NCI-H82 (cell line): ENCODE measurements around the gene HDGFL2.
"Not testable (repeated sequence)": the region's sequence is repeated elsewhere in the genome, so short reads cannot be mapped to it uniquely, and the experiment has no call there.

Experiments
- DNase-seq: peaks from one replicate; lab custom pipeline; 2025; lab: John Stamatoyannopoulos, UW

Gene HDGFL2

DNA sequence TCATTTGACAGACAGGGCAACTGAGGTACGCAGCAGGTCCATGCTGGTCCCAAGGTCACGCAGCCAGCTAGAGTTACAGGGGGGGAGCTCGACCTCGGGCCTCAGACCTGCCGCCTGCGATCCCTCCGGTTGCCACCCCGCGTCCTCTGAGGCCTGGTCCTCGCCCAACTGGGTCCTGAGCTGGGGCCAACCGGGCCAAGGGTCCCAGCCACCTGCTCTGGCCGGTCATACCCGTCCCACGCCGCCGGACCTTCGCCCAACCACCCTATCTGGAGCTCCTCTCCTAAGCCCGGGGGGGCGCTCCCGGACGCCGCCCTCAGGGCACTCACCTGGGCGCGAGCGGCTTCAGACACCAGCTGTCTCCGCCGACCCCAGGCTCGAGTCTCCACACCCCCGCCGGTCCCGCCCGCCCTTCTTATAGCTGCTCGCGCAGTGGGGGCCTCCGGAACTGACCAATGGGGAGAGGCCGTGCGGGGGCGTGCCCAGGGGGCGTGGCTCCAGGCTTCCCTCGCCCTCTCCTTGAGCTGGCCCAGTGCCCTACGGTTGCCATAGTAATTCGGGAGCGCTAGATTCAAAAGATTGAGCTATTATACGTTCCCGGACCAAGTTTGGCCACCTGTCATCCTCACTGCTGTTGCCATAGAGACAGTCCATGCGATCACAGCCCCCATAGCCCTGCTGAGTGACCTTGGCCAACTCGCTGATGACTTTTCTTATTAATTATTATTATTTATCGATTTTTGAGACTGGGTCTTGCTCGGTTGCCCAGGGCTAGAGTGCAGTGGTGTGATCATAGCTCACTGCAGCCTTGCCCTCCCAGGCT lies 63.0 kb downstream of the HDGFL2 start, which contains the start of gene PLIN5:
Gene PLIN5 (minus strand): TSS at position 389 of the 823 bp plus-strand sequence. CDS start 1,150 bp downstream, outside the sequence.
- DNase-seq: peak; percentile 91

DNA sequence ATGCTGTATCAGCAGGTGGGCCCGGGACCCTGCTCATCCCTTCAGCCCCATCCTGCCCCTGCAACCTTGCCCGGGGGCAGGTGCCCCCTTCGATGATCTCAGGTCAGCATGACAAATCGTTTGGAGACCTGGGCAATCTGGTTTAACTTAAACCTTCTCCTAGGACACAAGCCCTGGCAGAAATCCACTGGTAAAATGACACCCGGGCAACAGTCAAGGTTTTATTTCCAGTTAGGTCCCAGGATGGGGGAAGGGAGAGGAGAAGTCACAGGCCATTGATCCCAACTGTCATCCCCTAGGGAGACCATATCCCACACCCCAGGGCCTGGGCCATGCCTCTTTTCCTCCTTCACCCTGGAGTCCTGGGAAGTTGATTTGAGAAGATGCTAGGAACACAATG lies 64.7 kb downstream of the HDGFL2 start:
- DNase-seq: no peak

- peak; percentile 42 for DNase-seq
Measured at GRCh38 chr19:4537953-4538600, 66.0 kb downstream of the HDGFL2 start.

- no peak for DNase-seq
Measured at GRCh38 chr19:4538601-4538954, 66.5 kb downstream of the HDGFL2 start.

- DNase-seq: no peak
Measured at GRCh38 chr19:4539169-4539692, 67.1 kb downstream of the HDGFL2 start.

- no peak for DNase-seq
Measured at GRCh38 chr19:4539693-4540581, 67.8 kb downstream of the HDGFL2 start, which contains the start of gene LRG1. Gene LRG1 (minus strand): TSS chr19:4540036. CDS start chr19:4540013, 23 bp downstream.

DNA sequence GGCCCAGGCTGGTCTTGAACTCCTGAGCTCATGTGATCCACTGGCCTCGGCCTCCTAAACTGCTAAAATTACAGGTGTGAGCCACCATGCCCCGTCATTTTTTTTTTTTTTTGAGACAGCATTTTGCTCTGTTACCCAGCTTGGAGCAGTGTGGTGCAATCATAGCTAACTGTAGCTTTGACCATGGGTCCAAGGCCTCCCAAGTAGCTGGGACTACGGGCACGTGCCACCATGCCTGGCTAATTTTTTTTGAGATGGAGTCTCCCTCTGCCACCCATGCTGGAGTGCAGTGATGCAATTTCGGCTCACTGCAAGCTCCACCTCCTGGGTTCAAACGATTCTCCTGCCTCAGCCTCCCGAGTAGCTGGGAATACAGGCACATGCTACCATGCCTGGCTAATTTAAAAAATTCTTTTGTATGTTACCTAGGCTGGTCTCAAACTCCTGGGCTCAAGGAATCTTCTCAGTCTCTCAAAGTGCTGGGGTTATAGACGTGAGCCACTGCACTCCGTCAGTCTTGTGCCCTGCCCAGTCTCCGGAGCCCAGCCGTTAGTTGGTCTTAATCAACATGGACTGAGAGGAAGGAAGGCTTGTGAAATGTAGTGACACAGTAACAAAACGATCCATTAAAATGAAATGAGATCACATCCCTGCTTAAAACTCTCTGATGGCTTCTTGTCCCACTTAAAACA lies 69.2 kb downstream of the HDGFL2 start:
- DNase-seq: no peak

DNA sequence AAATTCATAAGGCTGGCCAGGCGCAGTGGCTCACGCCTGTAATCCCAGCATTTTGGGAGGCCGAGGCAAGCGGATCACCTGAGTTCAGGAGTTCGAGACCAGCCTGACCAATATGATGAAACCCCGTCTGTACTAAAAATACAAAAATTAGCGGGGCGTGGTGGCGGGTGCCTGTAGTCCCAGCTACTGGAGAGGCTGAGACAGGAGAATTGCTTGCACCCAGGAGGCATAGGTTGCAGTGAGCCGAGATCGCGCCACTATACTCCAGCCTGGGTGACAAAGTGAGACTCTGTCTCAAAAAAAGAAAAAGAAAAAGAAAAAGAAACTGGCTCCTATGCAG lies 69.7 kb downstream of the HDGFL2 start:
- DNase-seq: not testable (repeated sequence)

GRCh38 chr19:4542896-4543841 lies 71.1 kb downstream of the HDGFL2 start:
- DNase-seq: no peak

DNA sequence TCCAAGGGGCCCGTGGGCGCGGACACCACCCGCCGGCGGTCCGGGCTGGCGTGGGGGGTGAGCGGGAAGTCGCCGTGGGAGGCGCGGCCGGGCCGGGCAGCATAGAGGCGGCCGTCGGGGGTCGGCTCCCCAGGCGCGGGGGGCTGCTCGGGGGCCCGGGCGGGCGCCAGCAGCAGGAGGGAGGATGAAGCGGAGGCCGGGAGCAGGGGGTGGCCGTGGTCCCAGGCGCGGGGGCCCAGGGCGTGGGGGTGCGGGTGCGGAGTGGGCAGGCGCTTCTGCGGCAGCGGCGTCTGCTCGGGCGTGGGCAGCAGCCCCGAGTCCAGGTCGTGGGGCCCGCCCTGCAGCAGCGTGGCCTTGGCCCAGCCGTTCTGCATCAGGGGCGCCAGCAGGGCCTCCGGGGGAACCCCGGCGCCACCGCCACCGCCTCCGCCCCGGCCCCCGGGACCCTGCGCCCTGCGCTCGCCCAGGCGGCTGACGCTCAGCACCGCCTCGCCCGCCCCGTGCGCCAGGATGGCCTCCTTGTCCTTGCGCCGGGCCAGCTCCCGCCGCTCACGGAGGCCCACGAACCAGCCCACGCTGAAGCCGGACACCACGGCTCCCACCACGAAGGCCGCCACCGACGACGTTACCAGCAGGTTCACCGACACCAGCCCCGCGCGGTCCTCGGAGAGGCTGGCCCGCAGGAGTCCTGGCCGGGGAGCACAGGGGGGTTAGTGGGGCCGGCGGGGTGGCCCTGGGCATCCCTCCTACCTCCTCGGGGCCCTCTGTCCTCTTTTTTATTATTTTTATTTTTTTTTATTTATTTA lies 71.9 kb downstream of the HDGFL2 start:
- DNase-seq: no peak

GRCh38 chr19:4547303-4548237 lies 75.5 kb downstream of the HDGFL2 start:
- DNase-seq: no peak

GRCh38 chr19:4548238-4548584 lies 76.1 kb downstream of the HDGFL2 start:
- no peak for DNase-seq

DNA sequence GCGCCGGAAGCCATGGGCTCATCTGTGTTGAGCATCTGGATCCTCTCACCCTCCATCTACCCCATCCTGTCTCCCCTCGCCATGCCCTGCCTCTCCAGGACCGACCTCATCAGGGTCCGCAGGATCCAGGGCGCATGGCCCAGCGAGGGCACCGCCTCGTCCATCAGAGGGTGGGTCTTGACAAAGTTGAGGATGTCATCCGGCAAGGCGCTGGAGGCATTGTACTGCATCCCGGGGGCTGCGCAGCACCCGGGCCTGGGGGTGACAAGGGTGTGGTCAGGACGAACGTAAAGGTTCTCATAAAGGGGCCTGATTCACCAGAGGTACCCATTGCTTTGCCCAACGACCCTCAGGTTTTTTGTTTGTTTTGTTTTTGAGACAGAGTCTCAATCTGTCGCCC lies 77.9 kb downstream of the HDGFL2 start:
- no peak for DNase-seq

DNA sequence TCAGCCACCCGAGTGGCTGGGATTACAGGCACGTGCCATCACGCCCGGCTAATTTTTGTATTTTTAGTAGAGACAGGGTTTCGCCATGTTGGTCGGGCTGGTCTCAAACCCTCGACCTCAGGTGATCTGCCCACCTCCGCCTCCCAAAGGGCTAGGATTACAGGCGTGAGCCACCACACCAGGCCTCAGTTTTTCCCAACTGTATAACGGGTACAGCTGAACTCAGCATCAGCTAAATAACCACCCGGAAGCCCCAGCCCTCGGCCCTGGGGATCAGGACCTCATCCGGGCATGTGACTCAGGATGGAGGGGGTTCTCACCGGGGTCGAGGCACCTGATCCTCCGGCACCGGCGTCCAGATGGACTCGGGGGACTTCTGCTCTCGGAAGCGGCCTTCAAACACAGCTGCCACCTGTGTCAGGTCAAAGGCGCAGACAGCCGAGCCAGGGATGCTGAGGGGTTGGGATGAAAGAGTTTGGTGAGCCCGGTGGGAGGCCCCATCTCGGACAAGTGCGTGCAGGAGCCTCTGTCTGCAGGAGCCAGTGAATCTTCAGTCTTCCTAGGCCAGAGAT lies 78.5 kb downstream of the HDGFL2 start:
- DNase-seq: no peak
